Midbrain (tissue), 1 donor: ENCODE data around the gene SLC6A9.

Experiments
- DNase-seq: peaks from one replicate; lab custom pipeline; 2025; lab: John Stamatoyannopoulos, UW

The SLC6A9 gene

DNA sequence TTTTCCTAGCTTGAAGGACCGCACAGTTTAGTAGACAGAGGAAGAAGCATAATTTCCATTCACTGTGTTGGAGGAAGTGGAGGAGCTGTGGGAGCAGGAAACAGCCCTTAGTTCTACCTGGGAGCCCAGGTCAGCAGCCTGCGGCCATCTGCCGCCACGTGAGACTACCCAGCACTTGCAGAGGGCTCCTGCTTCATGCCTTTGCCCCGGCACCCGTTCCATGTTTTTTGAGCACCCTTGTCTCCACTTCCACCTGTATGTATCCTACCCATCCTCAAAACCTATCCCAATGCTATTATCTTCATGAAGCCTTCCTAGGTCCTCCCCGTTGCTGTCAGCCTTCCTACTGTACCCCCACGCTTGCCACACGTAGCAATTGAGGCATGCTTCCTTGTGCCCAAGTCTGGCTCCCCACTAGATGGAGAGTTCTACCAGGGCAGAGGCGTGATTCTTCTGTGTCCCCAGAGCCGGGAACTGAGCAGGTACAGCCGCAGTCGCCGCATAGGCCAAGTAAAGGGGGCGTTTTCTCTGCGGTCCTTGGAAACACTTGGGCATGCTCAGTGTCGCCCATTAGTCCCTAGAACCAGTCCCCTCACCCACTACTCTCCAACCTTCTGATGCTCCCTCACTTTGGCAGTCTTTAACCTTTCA, 1.9 kb downstream of the SLC6A9 start:
- no peak for DNase-seq

DNA sequence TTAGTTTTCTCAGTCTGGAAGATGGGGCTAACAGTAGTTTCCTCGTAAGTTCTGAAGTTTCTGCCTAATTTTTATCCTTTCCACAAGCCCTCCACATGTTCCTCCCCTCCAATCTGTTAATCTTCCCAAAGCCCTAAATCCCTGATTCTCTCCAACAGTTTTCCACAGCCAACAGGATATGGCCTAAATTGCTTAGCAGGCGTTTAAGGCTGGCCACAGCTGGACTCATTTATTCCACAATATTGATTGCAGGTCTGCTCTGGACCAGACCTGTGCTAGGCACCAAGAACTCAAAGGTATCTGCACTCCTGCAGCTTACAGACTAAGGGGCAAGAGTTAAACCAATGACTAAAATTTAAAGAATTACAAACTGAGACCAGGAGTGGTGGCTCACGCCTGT, 3.9 kb downstream of the SLC6A9 start:
- no peak for DNase-seq

DNA sequence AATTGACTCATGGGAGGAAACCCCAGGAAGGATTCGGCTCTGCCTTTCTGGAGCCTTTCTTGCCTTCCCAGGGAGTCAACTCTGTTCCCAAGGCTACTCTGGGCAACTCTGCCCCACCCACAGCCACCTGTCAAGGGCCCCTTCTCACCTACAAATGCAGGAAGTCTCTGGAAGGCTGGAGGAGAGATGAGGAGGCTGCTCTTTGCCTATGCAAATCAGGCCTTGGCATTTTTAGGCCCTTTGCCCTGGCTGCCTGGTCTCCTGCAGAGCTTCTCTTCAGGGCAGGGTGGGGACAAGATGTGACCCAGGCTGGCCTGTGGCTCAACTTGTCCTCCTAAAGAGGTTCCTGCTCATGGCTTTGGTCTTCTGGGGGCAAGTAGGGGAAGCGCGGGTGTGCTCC, 5.4 kb downstream of the SLC6A9 start:
- DNase-seq: no peak

DNA sequence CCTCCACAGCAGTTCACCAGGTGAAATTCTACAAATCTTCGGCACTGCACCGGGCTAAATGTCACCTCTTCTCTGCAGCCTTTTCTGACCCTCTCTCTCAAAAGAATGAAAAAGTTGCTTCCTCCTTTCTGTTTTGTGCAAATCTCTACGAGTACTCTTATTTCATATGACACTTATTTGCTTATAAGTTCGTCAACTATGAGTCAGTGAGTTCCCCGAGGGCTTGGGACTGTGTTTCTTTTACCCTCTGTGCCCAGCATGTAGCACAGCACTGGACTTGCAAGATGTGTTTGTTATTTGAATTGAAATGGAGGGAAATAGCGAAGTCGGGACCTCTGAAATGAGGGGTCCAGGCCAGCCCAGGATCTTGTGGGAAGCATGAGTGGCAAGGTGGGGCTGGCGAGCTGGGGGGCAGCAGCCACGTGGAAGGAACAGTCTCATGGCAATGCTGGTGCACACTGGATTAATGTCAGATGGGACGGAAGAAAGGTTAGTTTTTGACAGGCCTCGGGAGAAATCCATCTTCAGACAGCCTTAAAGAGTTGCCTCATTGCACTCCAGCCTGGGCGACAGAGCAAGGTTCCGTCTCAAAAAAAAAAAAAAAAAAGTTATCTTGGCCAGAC, 6.2 kb downstream of the SLC6A9 start:
- no peak for DNase-seq

DNA sequence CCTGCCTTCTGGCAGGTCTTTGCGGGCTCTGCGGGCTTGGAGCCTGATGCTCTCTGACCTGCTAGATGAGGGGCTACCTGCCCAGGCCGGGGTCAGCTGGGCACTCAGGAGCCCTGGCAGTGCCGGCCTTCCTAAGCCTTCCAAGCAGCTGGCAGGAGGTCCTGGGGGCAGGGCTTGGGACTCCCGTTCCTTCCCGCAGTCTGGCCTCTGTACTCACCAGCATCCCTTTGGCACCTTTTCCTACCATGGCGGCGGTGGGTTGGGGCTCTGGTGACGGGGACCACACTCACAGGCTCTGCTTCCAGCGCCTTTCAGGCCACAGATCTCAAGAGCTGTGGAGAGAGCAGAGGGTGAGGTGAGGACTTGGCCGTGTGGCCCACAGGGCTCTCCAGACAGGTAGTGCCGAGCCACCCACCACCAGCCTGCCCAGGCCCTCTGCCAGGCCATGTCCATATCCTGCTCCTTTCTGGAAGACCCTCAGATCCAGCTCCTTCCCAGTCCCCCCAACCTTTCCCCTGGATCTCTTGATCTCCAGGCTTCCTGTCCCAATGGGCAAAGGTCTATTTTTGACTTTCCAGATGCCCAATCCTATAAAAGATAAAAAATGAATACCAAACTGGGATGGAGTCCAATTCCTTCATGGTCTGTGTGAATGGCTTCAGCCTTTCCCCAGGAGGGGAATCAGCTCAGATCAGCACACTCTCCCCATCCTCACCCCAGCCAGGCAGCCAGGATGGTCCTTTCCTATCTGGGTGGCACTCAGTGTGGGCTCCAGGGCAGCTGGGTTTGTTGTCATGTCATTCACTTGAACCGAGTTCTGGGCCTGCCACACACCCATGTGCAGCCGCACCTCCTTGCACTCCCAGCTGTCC, 7.0 kb downstream of the SLC6A9 start:
- DNase-seq: no peak

DNA sequence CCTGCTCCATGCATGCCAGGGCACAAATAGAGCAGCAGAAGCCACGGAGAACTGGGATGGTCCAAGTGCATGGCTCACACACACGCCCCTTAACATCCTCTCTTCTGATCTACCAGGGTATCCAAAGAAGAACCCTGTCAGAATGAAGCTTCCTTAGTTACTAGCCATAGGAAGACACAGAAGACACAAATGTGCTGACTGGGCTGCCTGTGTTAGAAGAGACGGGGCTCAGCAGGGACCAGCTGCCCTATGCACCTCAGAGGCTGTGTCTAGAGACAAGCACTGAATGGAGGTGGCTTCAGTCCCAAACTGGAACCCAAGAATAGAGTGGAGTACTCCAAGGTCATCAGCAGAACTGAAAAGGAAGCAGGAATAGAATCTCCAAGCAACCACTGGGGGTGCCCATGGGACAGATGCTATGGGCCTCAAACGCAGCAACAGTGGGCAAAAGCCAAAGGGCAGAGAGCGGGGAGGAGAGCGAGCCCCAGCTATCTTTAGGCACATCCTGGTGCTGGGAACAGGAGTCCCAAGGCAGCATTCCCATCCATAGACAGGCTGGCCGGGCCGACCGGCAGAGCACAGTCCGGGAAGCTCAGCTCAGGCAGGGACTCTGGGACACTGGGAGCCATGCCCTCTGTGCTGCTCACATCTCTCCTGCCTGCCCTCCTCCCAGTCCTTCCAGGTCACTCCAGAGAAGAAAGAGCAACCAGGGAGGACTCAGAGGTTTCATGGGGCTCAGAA, 9.5 kb downstream of the SLC6A9 start:
- no peak for DNase-seq

DNA sequence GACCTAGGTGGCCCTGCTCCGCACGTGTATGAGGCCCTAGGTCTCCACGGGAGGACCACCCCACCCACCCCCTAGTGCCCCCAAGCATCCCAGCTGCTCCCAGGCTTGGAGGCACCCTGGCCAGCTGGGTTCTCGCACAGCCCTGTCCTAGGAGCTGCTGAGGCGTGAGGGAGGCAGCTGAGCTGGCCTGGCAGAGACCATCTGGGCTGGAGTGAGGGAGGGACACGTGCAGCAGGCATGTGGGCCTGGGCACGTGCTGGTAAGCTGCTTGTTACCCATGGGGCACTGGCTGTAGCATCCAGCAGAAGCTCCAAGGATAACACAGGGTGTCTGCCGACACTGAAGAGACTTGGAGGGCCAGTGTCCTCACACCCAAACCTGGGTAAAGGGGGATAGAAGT, 10.1 kb downstream of the SLC6A9 start:
- no peak for DNase-seq

DNA sequence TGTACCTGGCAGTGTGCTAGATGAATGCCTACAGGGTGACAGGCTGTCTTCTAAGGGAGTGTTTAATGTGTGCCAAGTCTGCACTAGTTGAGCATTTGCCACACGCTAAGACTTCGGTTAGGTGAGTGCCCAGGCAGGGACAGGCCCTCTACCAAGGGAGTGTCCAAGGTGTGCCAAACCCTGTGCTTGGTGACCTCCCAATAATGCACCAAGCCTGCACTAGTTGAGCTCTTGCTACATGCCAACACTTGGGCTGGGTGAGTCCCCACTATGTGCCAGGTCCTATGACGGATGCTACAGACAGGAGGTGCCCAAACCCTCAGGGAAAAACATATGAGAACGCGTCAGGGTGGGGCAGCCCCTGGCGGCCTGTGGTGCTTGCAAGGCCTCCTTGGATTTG, 10.8 kb downstream of the SLC6A9 start:
- no peak for DNase-seq

DNA sequence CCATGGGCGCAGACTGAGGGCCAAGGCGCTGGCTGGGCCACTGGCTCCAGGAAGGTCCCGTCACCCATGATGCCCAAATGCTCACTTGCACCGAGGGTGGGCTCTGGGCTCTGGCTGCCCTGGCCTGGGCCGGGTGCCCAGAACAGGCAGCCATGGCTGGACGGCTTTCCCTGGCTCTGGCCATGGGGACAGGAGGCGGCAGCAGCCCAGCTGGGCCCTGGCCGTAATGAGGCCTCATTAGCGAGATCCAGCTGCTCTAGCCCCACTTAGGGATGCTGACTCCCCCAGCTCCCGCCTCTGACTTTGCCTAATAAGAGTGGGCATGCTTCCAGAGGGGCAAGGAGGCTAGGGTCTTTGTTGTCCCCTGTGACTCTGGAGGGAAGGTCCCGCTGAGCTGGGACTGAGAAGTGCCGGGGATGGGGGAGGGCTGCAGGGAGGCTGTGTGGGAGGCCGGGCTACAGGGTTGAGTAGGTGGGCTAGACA, 11.8 kb downstream of the SLC6A9 start:
- DNase-seq: peak; percentile 67

DNA sequence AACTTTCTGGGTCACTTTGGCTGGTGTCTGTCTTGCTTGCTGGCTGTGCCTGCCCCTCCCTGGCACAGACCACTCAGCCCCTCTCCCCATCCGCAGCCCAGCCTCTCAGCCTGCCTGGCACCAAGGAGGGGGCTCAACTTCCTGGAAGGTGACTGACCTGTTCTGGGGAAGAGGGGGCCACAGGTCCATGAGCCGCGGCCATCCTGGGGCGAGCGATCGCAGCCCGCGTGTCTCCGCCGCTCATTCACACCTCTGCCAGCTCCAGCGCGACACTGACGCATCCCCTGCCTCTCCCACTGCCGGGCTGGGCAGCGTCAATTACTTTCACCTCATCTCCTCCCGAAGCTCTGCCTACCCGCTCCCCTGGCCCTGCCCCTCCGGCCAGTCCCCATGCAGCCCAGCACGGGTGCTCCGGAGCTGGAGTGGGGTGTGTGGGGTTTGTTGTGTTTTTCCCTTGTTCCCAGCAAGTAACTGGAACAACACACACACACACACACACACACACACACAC, 14.3 kb downstream of the SLC6A9 start:
- DNase-seq: peak; percentile 55

DNA sequence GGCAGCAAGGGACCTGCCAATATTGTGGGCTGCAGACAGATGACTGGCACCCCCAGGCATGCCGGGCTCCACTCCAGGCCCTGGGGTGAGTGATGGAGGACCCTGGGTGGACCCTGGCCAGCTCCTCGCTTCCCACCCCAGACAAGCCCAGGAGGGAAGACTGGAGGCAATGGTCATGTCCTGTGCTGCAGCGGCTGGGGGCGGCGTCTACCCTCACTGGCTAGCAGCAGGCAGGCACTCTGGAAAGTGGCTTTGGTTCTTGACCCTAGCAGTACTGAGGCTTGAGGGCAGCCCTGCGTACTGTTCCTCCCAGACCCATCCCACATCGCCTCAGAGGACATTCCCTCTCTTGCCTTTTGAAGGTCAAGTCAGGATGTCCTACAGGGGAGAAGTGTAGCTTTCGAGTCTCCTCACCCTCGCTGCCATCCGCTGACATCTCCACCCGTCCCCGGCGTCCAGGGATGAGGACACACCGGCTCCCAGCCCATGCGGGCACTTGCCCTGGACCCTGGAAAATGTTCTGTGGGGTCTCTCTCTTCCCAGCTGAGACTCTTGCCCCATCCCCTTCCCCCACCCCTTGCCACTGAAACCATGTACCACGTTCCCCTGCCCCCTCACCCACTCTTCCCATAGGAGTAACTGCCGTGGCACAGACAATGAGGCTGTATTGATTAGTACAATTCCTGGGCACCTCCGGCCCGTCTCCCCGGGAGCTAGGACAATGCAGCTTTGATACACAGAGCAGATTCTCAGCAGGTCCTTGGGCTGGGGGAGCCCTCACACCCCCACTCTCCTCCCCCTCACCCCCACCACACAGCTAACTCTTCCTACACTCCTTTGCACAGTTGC, 15.0 kb downstream of the SLC6A9 start:
- DNase-seq: peak; percentile 57

DNA sequence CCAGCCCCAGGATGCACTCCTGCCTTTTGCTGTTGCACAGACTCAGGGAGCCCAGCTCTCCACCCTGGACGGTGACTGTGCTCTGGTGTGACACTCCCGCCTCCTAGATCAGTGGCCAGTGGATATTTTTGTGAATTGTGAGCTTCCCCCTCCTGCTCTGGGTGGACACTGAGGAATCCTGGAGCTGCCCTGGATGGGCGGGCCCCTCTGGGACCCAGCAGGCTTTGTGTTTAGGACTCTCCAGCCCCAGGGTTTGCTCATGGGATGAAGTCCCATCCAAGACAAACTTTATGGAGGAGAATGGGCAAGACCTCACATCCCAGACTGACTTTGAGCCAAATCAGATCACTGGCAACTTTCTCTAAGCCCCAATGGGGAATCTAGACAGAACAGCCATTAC, 16.1 kb downstream of the SLC6A9 start:
- DNase-seq: no peak

DNA sequence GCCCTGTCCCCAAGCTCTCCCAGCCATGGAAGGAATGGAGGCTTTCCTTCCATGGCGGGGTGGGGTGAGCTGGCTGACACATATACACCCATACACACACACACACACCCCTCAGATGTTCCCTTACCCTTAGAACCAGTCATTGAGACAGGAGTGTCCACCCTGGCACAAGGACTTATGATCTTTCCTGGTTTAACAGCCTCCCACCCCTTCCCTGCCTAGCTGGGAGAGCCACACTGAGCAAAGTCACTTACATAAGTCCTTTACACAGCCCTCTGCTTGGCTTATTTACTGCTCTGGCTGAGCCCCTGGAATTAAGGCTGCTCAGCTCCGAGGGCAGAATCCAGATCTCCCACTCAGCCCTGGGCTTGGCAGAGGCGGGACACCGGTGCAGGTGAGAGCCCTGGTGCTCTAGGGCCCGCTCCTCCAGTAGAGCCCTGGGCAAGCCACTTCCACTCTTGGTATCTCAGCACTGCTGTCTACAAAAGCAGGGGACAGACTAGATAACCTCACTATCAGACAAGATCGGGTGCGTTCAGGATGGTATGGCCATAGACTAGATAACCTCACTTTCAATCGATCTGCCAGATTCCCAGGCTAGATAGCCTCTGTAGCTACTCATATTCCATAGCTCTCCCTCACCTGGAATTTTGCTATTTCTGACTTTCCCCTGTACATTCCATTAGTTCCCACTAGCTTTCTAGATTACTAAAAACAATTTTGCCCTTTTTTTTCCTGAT, 16.7 kb downstream of the SLC6A9 start:
- DNase-seq: peak; percentile 24

DNA sequence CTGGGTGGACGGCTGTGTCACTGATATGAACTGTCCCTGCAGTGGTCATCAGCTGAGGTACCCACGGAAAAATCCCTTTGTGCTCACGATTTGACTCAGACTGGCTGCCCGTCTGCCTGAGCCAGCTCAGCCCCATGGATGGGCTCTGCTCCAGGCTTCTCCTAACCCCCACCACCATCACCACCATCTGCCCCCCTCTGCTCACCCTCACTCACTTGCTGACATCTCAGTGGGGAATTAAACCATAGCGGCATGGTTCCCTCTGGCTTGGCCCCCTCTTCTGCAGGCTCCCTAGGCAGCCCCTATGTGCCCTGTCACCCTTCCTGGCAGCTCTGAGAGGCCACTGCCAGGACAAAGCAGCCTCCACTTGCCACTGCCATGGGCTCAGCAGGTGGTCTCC, 17.3 kb downstream of the SLC6A9 start:
- no peak for DNase-seq

DNA sequence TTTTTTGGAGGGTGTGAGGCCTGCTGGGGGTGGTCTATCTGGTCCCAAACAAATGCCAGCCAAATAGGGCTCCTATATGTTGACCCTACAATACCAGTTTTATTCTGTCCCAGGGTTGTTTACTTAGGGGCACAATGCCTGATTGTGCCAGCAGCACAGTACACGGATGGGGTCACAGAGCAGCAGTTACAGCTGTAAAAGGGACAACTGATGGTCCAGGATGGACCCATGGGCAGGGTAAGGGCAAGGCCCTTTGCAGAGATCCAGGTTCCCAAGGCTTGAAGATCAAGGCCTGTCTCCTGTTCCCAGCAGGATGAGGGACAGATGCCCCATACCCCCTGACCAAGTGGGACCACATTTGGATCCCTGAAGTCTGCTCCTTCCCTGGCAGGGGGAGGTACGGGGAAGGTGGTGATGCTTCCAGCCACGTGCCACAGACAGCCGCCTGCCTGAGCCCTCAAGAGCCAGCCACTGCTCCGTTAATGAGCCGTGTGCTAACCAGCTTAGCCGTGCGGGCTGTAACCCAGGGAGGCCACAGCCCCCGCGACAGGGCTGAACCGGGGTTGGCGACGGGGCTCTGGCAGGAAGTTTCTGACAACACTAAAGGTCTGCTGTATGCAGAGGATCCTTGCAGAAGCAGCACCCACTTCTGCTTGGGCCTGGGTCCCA, 18.2 kb downstream of the SLC6A9 start:
- DNase-seq: peak; percentile 46

DNA sequence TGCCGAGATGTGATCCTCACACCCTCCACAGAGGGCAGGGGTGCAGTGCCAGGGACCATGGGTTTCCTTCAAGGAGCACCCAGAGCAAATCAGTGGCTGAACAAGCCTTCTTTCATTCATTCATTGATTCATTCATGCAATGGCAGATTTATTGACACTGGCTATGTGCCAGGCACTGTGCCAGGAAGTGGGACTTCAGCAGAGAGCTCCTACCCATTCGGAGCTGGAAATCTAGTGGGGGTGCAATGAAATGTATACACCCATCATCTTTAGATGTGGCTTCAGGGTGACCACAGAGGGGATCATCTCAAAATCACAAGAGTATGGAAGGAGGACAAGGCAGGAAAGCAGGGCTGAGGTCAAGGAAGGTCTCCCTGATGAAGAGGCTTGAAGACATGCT, 18.9 kb downstream of the SLC6A9 start:
- no peak for DNase-seq

DNA sequence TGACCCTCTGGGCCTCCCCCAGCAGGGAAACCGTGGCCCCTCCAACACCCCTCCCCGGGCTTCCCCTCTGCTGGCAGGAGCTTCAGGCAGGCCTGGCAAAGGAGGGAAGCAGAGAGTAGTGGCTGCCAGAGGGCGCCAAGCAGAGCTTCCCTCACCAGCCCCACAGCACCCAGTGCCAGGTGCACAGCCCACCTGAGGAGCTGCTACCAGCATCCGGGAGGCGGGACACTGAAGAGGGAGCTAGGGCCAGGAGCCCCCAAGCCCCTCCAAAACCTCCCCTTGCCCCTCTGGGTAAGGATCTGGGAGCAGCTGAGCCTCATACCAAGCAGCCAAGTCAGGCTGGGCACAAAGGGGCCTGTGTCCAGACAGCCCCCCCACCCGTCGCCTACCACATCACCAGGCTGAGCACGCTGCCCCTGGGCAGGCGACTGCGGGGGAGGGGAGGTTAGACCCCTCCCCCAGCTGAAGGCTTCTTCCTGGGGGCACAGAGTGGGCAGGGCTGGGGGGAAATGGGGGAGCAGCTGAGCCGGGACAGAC, 20.3 kb downstream of the SLC6A9 start:
- DNase-seq: peak; percentile 86

DNA sequence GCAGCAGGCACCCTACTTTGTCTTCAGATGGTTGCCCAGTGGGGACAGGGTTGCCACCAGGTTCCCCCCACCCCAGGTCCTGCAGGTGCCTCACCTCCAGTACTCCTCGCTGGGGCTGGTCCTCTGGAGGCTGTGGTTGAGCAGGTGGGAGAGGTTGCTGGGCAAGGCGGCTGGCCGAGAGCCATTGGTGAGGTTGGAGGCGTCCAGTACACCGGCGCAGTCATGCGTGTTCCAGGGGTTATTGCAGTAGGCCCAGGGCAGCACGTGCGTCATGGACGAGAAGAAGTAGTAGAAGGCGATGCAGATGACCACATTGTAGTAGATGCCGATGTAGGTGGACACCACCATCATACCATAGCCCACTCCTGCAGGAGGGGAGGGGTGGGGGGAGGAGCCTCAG, 23.0 kb downstream of the SLC6A9 start:
- no peak for DNase-seq

DNA sequence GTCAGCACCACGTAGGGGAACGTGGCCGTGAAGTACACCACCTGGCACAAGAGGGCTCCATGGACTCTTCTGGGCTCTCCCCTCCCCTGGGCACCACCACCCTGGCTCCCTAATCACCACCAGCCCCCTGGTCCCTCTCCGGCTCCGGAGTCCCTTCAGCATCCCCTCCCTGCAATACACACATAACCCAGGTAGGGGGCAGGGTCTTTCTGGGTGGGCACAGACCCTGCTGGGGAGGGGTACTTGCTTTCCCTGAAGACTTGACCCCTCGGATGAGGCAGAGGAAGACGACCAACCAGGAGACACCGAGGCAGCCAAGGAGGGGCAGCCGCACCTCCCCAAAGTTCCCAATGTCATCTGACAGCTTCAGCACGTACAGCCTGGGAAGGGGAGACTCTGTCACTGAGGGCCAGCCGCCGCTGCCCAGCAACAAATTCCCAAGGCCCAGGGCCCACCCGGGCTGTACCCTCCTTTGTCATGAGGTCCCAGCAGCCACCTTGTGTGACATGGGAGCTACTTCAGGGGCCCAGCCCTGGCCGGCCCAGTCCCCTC, 28.6 kb downstream of the SLC6A9 start:
- DNase-seq: no peak
